OCI-LY7 (cell line): ENCODE measurements around the gene RSAD2. TPM values are rescaled to one million over a fixed set of nuclear protein-coding genes. Genes with fewer than 3 reads are reported as not detected.
"Not testable (repeated sequence)": the region's sequence is repeated elsewhere in the genome, so short reads cannot be mapped to it uniquely, and the experiment has no call there.

ENCODE experiments used
- BruUV-seq: library from RNA; stranded (reverse); fragments of 400-500 nt; replicated peaks from 2 replicates; lab custom pipeline; 2021; lab: Mats Ljungman, UMichigan
- CTCF ChIA-PET: fragments of 300-600 bp; sonication (Branson Sonifier 250); formaldehyde crosslinking; loops from one replicate; lab custom pipeline; 2022; ENCODE audit warnings: antibody characterized with exemption; ENCODE audit not compliant: unreplicated experiment; lab: Charles Lee
- POLR2A ChIA-PET: fragments of 300-600 bp; sonication (Branson Sonifier 250); formaldehyde crosslinking; loops from one replicate; lab custom pipeline; 2022; ENCODE audit warnings: antibody characterized with exemption; lab: Charles Lee
- DNase-seq: peaks from one replicate; pipeline ENCODE4 v3.0.0-alpha.2; 2015; ENCODE audit warnings: low spot score
- H2AFZ ChIP-seq: fragments of 200-600 bp; sonication (generic), shearing (Covaris generic); 2 replicates; pipeline ENCODE4 v1.6.1; 2014; ENCODE audit warnings: mild to moderate bottlenecking, antibody characterized with exemption, low read length, moderate library complexity
- H3K27ac ChIP-seq: fragments of 200-600 bp; sonication (generic); 2 replicates; pipeline ENCODE4 v1.5.1; 2014; ENCODE audit warnings: mixed run types, low read depth, mild to moderate bottlenecking, moderate library complexity, low read length, inconsistent platforms; ENCODE audit not compliant: poor library complexity, severe bottlenecking
- H3K36me3 ChIP-seq: fragments of 200-600 bp; sonication (generic); 2 replicates; pipeline ENCODE4 v1.6.1; 2014; ENCODE audit warnings: mild to moderate bottlenecking, antibody characterized with exemption, low read length, moderate library complexity, mixed read lengths; ENCODE audit not compliant: insufficient read depth
- H3K4me1 ChIP-seq: fragments of 200-600 bp; sonication (generic); 2 replicates; pipeline ENCODE4 v1.5.1; 2014; ENCODE audit warnings: mild to moderate bottlenecking, low read length; ENCODE audit not compliant: insufficient read depth, poor library complexity, severe bottlenecking
- H3K4me2 ChIP-seq: fragments of 200-600 bp; sonication (generic); 2 replicates; pipeline ENCODE4 v1.6.1; 2014; ENCODE audit warnings: mild to moderate bottlenecking, low read length
- H3K4me3 ChIP-seq: fragments of 200-600 bp; sonication (generic); 2 replicates; pipeline ENCODE4 v1.5.1; 2014; ENCODE audit warnings: mild to moderate bottlenecking, low read depth, low read length; ENCODE audit not compliant: poor library complexity, severe bottlenecking
- H3K79me2 ChIP-seq: fragments of 200-600 bp; sonication (generic); 2 replicates; pipeline ENCODE4 v1.6.1; 2016; ENCODE audit warnings: low read depth, mild to moderate bottlenecking, low read length, moderate library complexity, mixed read lengths; ENCODE audit not compliant: insufficient read depth
- H3K9me2 ChIP-seq: fragments of 200-600 bp; sonication (generic); 2 replicates; pipeline ENCODE4 v1.6.1; 2016; ENCODE audit warnings: mild to moderate bottlenecking, low read length, mixed read lengths; ENCODE audit not compliant: insufficient read depth
- H3K9me3 ChIP-seq: fragments of 200-600 bp; sonication (generic); 2 replicates; pipeline ENCODE4 v1.6.1; 2014; ENCODE audit warnings: mild to moderate bottlenecking, mixed run types, low read length, mixed read lengths
- H4K20me1 ChIP-seq: fragments of 200-600 bp; sonication (generic); 2 replicates; pipeline ENCODE4 v1.6.1; 2014; ENCODE audit warnings: mild to moderate bottlenecking, antibody characterized with exemption, low read length, moderate library complexity, mixed read lengths; ENCODE audit not compliant: insufficient read depth
- CTCF ChIP-seq: fragments of 200-600 bp; sonication (generic); conservative IDR thresholded peaks from 2 replicates; pipeline ENCODE4 v1.5.1; 2014; ENCODE audit warnings: mild to moderate bottlenecking, antibody characterized with exemption, low read length, moderate library complexity, mixed read lengths
- EZH2phosphoT487 ChIP-seq: fragments of 200-600 bp; sonication (generic); IDR thresholded peaks from 2 replicates; pipeline ENCODE4 v1.6.1; 2018; ENCODE audit warnings: low read depth, borderline replicate concordance, mild to moderate bottlenecking, mixed run types, antibody characterized with exemption, low read length, moderate library complexity, mixed read lengths
- intact Hi-C: fragments of 100-400 bp; cut with micrococcal nuclease; formaldehyde crosslinking; loops from one replicate; pipeline ENCODE4 v1.10.0; 2022; ENCODE audit not compliant: unreplicated experiment
- total RNA-seq, 2 experiments: library from RNA; depleted of rRNA in 1 of 2; stranded (reverse); fragments of >200 nt in 1 of 2; shearing (Covaris generic) in 1 of 2; gene quantifications; 2 replicates each; pipeline ENCODE4 v1.2.3, GENCODE V29; 2014 to 2022

Gene RSAD2
- total RNA-seq, 2 experiments from 2014 or later, result not detected

DNA sequence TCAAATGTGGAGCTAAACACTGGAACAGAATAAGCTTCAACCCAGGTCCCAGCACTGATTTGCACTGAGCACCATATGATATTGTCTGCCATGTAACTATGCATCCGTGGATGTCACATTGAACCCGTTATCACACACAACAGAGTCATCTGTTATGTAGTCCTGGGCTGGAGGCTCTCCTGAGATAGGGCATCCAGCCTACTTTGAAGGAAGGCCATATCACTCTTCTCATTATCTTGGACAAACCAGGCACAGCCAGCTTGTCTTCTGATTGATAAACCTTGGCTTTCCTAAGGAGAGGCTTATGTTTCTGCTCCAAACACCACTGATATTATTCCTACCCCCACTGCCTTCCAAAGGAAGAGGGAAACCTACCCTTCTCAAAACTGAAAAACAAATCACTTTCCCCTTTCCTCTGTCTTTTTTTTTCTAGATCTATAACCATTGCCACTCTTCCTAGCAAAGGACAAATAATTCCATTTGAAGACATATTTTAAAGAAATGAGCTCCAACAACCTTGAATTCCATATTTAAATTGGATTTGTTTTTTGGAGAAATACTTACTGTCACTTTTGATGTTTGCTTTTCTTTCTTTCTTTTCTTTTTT, 16.4 kb downstream of the RSAD2 start:
- Histone ChIP-seq H3K4me1 (no peaks in the 10 kb centered on the region), H2AFZ (no peak overlapping the region), H3K79me2 (no peaks in the 10 kb centered on the region), H3K9me3 (no peaks in the 10 kb centered on the region), H3K27ac (no peak overlapping the region), H3K4me2 (no peak overlapping the region), H3K36me3 (no peaks in the 10 kb centered on the region), H3K4me3 (no peak overlapping the region), H4K20me1 (no peaks in the 10 kb centered on the region), H3K9me2 (no peaks in the 10 kb centered on the region)
- DNase-seq, result no peak
- POLR2A ChIA-PET, result interaction anchor here (0.6 to 1.0 kb wide), 3 partner anchors 22 to 387 kb away, joined by 3 to 4 read pairs (median 3); no protein-coding TSS in a partner anchor
- CTCF ChIA-PET, result no interaction called here
- BruUV-seq, result no TSS peak
- intact Hi-C loops, result no loop called here
- TF ChIP-seq CTCF (no peak), EZH2phosphoT487 (no peak)

DNA sequence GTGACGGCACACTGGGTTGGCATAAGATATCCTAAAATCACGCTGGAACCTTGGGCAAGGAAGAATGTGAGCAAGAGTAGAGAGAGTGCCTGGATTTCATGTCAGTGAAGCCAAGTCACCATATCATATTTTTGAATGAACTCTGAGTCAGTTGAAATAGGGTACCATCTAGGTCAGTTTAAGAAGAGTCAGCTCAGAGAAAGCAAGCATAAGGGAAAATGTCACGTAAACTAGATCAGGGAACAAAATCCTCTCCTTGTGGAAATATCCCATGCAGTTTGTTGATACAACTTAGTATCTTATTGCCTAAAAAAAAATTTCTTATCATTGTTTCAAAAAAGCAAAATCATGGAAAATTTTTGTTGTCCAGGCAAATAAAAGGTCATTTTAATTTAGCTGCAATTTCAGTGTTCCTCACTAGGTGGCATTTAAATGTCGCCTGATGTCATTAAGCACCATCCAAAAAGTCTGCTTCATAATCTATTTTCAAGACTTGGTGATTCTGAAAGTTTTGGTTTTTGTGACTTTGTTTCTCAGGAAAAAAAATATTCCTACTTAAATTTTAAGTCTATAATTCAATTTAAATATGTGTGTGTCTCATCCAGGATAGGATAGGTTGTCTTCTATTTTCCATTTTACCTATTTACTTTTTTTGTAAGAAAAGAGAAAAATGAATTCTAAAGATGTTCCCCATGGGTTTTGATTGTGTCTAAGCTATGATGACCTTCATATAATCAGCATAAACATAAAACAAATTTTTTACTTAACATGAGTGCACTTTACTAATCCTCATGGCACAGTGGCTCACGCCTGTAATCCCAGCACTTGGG, 19.6 kb downstream of the RSAD2 start:
- CTCF ChIA-PET, result no interaction called here
- TF ChIP-seq EZH2phosphoT487, result no peak
- peak; percentile 90 for TF ChIP-seq CTCF
- intact Hi-C loops, result loop anchor here (2.0 to 5.0 kb wide), 2 partner anchors 140 to 188 kb away; no protein-coding TSS in a partner anchor

GRCh38 chr2:6902581-6902980, 25.0 kb downstream of the RSAD2 start:
- BruUV-seq, H3K27ac ChIP-seq, H4K20me1 ChIP-seq, CTCF ChIA-PET, H3K4me3 ChIP-seq, H3K36me3 ChIP-seq, H3K9me3 ChIP-seq, H3K4me1 ChIP-seq, H3K4me2 ChIP-seq, intact Hi-C loops, H2AFZ ChIP-seq, DNase-seq, H3K9me2 ChIP-seq, H3K79me2 ChIP-seq: not testable (repeated sequence)
- POLR2A ChIA-PET, result interaction anchor here (0.6 to 0.7 kb wide), 2 partner anchors 89 to 303 kb away, joined by 3 read pairs; no protein-coding TSS in a partner anchor

More for the DNA sequence above, 19.6 kb downstream of the RSAD2 start:
- Histone ChIP-seq H3K27ac (no peak overlapping the region), H3K36me3 (no peaks in the 10 kb centered on the region), H4K20me1 (no peaks in the 10 kb centered on the region), H3K9me2 (no peaks in the 10 kb centered on the region), H3K79me2 (no peaks in the 10 kb centered on the region), H2AFZ (no peak overlapping the region), H3K4me2 (no peak overlapping the region), H3K9me3 (no peaks in the 10 kb centered on the region), H3K4me1 (no peaks in the 10 kb centered on the region), H3K4me3 (no peak overlapping the region)
- POLR2A ChIA-PET, result interaction anchor here (0.5 to 1.3 kb wide), 4 partner anchors 19 to 733 kb away, joined by 3 to 4 read pairs (median 3); no protein-coding TSS in a partner anchor
- BruUV-seq, result no TSS peak
- peak; percentile 42 for DNase-seq
